Stimulated activated naive CD8-positive, alpha-beta T cell treated with anti-CD3 and anti-CD28 coated beads, Interleukin-15, Interleukin-2, amounts not matched to agents 100 ng/mL and 50 ng/mL, for 24 hours (primary cell): ENCODE measurements around the gene AIPL1.

Experiments used
- H3K27ac Mint-ChIP-seq: one replicate; pipeline ENCODE4 v1.8.0; 2021; ENCODE audit warnings: mild to moderate bottlenecking, mixed read lengths
- H3K27me3 Mint-ChIP-seq: one replicate; pipeline ENCODE4 v1.8.0; 2021; ENCODE audit warnings: mixed read lengths
- H3K36me3 Mint-ChIP-seq: one replicate; pipeline ENCODE4 v1.8.0; 2021; ENCODE audit warnings: low read depth, mixed read lengths
- H3K4me1 Mint-ChIP-seq: one replicate; pipeline ENCODE4 v1.8.0; 2021; ENCODE audit warnings: low read depth, mixed read lengths
- H3K4me3 Mint-ChIP-seq: one replicate; pipeline ENCODE4 v1.8.0; 2021; ENCODE audit warnings: mild to moderate bottlenecking, mixed read lengths
- H3K9me3 Mint-ChIP-seq: one replicate; pipeline ENCODE4 v1.8.0; 2021; ENCODE audit warnings: mixed read lengths

AIPL1 gene

GRCh38 chr17:6444571-6445335 lies 9.8 kb upstream of the AIPL1 start:
- H3K27me3 Mint-ChIP-seq: peaks cover 19% of the 10 kb centered on the region
- H3K4me3 Mint-ChIP-seq: peak overlapping the region; percentile 85
- H3K4me1 Mint-ChIP-seq: peaks cover 14% of the 10 kb centered on the region
- no peaks in the 10 kb centered on the region for H3K36me3 Mint-ChIP-seq
- H3K9me3 Mint-ChIP-seq: no peaks in the 10 kb centered on the region
- H3K27ac Mint-ChIP-seq: peak overlapping the region; percentile 50

GRCh38 chr17:6443692-6444570 lies 9.0 kb upstream of the AIPL1 start, which contains the start of gene PIMREG:
Gene PIMREG, plus strand, starts transcription at chr17:6444455. Its CDS starts 656 bp downstream, at chr17:6445111.
- H3K27ac Mint-ChIP-seq: peak within 1 kb of the TSS; percentile 91
- peaks cover 23% of the 10 kb centered on the region for H3K27me3 Mint-ChIP-seq
- peak within 1 kb of the TSS; percentile 85 for H3K4me3 Mint-ChIP-seq
- no peaks in the 10 kb centered on the region for H3K36me3 Mint-ChIP-seq
- peaks cover 14% of the 10 kb centered on the region for H3K4me1 Mint-ChIP-seq
- H3K9me3 Mint-ChIP-seq: no peaks in the 10 kb centered on the region

GRCh38 chr17:6442775-6443174 lies 7.9 kb upstream of the AIPL1 start:
- H3K4me3 Mint-ChIP-seq: no peak overlapping the region
- no peaks in the 10 kb centered on the region for H3K9me3 Mint-ChIP-seq
- H3K4me1 Mint-ChIP-seq: peaks cover 14% of the 10 kb centered on the region
- H3K36me3 Mint-ChIP-seq: no peaks in the 10 kb centered on the region
- peaks cover 25% of the 10 kb centered on the region for H3K27me3 Mint-ChIP-seq
- no peak overlapping the region for H3K27ac Mint-ChIP-seq

- no peaks in the 10 kb centered on the region for H3K9me3 Mint-ChIP-seq
- H3K4me3 Mint-ChIP-seq: no peak overlapping the region
- peaks cover 38% of the 10 kb centered on the region for H3K27me3 Mint-ChIP-seq
- H3K27ac Mint-ChIP-seq: no peak overlapping the region
- H3K4me1 Mint-ChIP-seq: peaks cover 14% of the 10 kb centered on the region
- no peaks in the 10 kb centered on the region for H3K36me3 Mint-ChIP-seq
Measured at GRCh38 chr17:6439951-6440350, 5.0 kb upstream of the AIPL1 start.

- peaks cover 34% of the 10 kb centered on the region for H3K27me3 Mint-ChIP-seq
- H3K27ac Mint-ChIP-seq: no peak overlapping the region
- H3K4me3 Mint-ChIP-seq: no peak overlapping the region
- no peaks in the 10 kb centered on the region for H3K36me3 Mint-ChIP-seq
- no peaks in the 10 kb centered on the region for H3K9me3 Mint-ChIP-seq
- H3K4me1 Mint-ChIP-seq: no peaks in the 10 kb centered on the region
Measured at GRCh38 chr17:6437956-6438355, 3.0 kb upstream of the AIPL1 start.

GRCh38 chr17:6437466-6437865 lies 2.5 kb upstream of the AIPL1 start:
- Mint-ChIP-seq H3K27ac (no peak overlapping the region), H3K4me1 (no peaks in the 10 kb centered on the region), H3K27me3 (peaks cover 34% of the 10 kb centered on the region), H3K36me3 (no peaks in the 10 kb centered on the region), H3K9me3 (no peaks in the 10 kb centered on the region), H3K4me3 (no peak overlapping the region)

GRCh38 chr17:6435968-6436367 lies 1.0 kb upstream of the AIPL1 start:
- H3K27ac Mint-ChIP-seq: no peak overlapping the region
- peaks cover 34% of the 10 kb centered on the region for H3K27me3 Mint-ChIP-seq
- no peaks in the 10 kb centered on the region for H3K4me1 Mint-ChIP-seq
- H3K9me3 Mint-ChIP-seq: peaks cover 4% of the 10 kb centered on the region
- no peak overlapping the region for H3K4me3 Mint-ChIP-seq
- peaks cover 4% of the 10 kb centered on the region for H3K36me3 Mint-ChIP-seq

GRCh38 chr17:6430769-6431168 lies 4.2 kb downstream of the AIPL1 start:
- Mint-ChIP-seq H3K4me3 (no peak overlapping the region), H3K27ac (no peak overlapping the region), H3K4me1 (peaks cover 17% of the 10 kb centered on the region), H3K9me3 (peaks cover 12% of the 10 kb centered on the region), H3K36me3 (peaks cover 12% of the 10 kb centered on the region), H3K27me3 (peaks cover 15% of the 10 kb centered on the region)

GRCh38 chr17:6429266-6429665 lies 5.7 kb downstream of the AIPL1 start:
- no peak overlapping the region for H3K27ac Mint-ChIP-seq
- peaks cover 12% of the 10 kb centered on the region for H3K9me3 Mint-ChIP-seq
- peaks cover 17% of the 10 kb centered on the region for H3K27me3 Mint-ChIP-seq
- H3K36me3 Mint-ChIP-seq: peaks cover 12% of the 10 kb centered on the region
- no peak overlapping the region for H3K4me3 Mint-ChIP-seq
- peaks cover 17% of the 10 kb centered on the region for H3K4me1 Mint-ChIP-seq

GRCh38 chr17:6428207-6428965 lies 6.5 kb downstream of the AIPL1 start:
- Mint-ChIP-seq H3K4me3 (no peak overlapping the region), H3K9me3 (peaks cover 12% of the 10 kb centered on the region), H3K36me3 (peaks cover 12% of the 10 kb centered on the region), H3K27ac (no peak overlapping the region), H3K4me1 (peaks cover 17% of the 10 kb centered on the region), H3K27me3 (peaks cover 26% of the 10 kb centered on the region)

GRCh38 chr17:6427279-6427781 lies 7.6 kb downstream of the AIPL1 start:
- peaks cover 12% of the 10 kb centered on the region for H3K9me3 Mint-ChIP-seq
- peaks cover 17% of the 10 kb centered on the region for H3K4me1 Mint-ChIP-seq
- H3K36me3 Mint-ChIP-seq: peaks cover 12% of the 10 kb centered on the region
- peak overlapping the region; percentile 80 for H3K27ac Mint-ChIP-seq
- peak overlapping the region; percentile 65 for H3K4me3 Mint-ChIP-seq
- H3K27me3 Mint-ChIP-seq: peaks cover 30% of the 10 kb centered on the region

- no peak overlapping the region for H3K27ac Mint-ChIP-seq
- H3K4me3 Mint-ChIP-seq: no peak overlapping the region
- H3K4me1 Mint-ChIP-seq: peaks cover 21% of the 10 kb centered on the region
- H3K36me3 Mint-ChIP-seq: peaks cover 10% of the 10 kb centered on the region
- peaks cover 31% of the 10 kb centered on the region for H3K27me3 Mint-ChIP-seq
- peaks cover 11% of the 10 kb centered on the region for H3K9me3 Mint-ChIP-seq
Measured at GRCh38 chr17:6426356-6427101, 8.4 kb downstream of the AIPL1 start.

GRCh38 chr17:6425407-6425806 lies 9.5 kb downstream of the AIPL1 start:
- Mint-ChIP-seq H3K4me1 (peaks cover 21% of the 10 kb centered on the region), H3K9me3 (peaks cover 5% of the 10 kb centered on the region), H3K4me3 (no peak overlapping the region), H3K27me3 (peaks cover 34% of the 10 kb centered on the region), H3K36me3 (peaks cover 4% of the 10 kb centered on the region), H3K27ac (no peak overlapping the region)

- Mint-ChIP-seq H3K27ac (no peak overlapping the region), H3K4me3 (no peak overlapping the region), H3K36me3 (no peaks in the 10 kb centered on the region), H3K9me3 (no peaks in the 10 kb centered on the region), H3K4me1 (peaks cover 21% of the 10 kb centered on the region), H3K27me3 (peaks cover 31% of the 10 kb centered on the region)
Measured at GRCh38 chr17:6423931-6424330, 11.0 kb downstream of the AIPL1 start.
